GM12864 (cell line): ENCODE results near the gene ZNF142.

Experiments used
- DNase-seq: peaks from one replicate; pipeline ENCODE4 v3.0.0-alpha.2; 2011; ENCODE audit warnings: low read depth
- H3K4me3 ChIP-seq: 2 replicates; pipeline ENCODE4 v1.5.1; 2011; ENCODE audit warnings: mild to moderate bottlenecking, low read depth, low read length, control low read depth
- TF ChIP-seq, protein P1 (sequence below): IDR thresholded peaks from 2 replicates; pipeline ENCODE4 v1.5.1; 2011; ENCODE audit warnings: low read depth, mild to moderate bottlenecking, moderate library complexity, low read length, control low read depth, inconsistent platforms; ENCODE audit errors: missing control alignments

The ZNF142 gene

DNA sequence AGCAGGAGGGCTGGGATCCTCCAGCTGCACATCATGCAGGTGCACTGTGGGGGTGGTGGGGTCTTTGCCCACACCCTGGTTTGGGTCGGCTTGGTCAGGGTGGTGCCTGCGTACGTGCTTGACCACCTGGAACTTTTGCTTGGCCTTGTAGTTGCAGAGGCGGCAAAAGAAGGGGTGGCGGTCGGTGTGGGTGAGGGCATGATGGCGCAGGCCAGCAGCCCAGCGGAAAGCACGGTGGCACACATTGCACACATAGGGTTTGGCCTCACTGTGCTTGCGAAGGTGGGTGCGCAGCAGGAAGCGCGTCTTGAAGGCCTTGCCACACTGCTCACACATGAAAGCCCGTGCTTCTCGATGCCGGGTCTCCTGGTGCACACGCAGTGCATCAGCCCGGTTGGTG, 21.1 kb downstream of the ZNF142 start:
- no peak overlapping the region for H3K4me3 ChIP-seq
- TF ChIP-seq, protein P1, sequence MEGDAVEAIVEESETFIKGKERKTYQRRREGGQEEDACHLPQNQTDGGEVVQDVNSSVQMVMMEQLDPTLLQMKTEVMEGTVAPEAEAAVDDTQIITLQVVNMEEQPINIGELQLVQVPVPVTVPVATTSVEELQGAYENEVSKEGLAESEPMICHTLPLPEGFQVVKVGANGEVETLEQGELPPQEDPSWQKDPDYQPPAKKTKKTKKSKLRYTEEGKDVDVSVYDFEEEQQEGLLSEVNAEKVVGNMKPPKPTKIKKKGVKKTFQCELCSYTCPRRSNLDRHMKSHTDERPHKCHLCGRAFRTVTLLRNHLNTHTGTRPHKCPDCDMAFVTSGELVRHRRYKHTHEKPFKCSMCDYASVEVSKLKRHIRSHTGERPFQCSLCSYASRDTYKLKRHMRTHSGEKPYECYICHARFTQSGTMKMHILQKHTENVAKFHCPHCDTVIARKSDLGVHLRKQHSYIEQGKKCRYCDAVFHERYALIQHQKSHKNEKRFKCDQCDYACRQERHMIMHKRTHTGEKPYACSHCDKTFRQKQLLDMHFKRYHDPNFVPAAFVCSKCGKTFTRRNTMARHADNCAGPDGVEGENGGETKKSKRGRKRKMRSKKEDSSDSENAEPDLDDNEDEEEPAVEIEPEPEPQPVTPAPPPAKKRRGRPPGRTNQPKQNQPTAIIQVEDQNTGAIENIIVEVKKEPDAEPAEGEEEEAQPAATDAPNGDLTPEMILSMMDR, result no peak
- no peak for DNase-seq

GRCh38 chr2:218635719-218636118, 23.7 kb downstream of the ZNF142 start:
- H3K4me3 ChIP-seq, result no peak overlapping the region
- TF ChIP-seq, protein P1, result no peak
- DNase-seq, result no peak

DNA sequence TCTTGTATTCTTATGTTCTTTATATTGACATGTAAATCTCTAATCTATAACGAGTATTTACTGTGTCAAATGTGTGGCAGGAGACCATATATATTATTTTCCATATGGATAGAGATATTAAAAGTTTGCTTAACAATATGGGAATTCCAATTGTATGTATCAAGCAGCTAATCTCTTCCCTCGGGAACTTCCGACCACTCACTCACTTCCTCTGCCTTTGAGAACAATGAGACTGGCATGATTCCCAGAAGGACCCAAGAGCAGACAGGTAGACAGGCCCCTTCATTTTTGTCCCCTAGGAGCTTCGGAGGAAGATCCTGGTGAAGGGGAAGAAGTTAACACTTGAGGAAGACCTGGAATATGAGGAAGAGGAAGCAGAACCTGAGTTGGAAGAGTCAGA, 27.6 kb downstream of the ZNF142 start:
- TF ChIP-seq, protein P1, result no peak
- no peak for DNase-seq
- no peak overlapping the region for H3K4me3 ChIP-seq

GRCh38 chr2:218627939-218628338, 31.5 kb downstream of the ZNF142 start:
- TF ChIP-seq, protein P1, result no peak
- no peak overlapping the region for H3K4me3 ChIP-seq
- no peak for DNase-seq

DNA sequence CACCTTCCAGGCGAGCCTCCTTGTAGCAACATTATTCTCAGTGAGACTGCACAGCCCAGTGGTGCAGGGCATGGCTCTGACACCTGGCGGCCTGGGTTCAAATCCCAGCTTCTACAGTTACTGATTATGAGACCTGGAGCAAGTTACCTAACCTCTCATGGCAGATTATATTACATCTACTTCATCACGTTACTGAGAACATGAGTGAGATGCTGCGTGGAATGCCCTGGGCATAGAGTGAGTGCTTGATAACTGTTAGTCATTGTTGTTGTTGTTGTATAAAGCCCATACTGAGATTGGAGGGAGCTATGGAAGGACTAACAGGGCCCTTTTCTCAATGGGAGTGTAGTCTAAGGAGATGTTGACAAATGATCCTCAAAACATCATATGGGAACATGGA, 33.1 kb downstream of the ZNF142 start:
- no peak overlapping the region for H3K4me3 ChIP-seq
- no peak for DNase-seq
- TF ChIP-seq, protein P1, result no peak

- no peak overlapping the region for H3K4me3 ChIP-seq
- TF ChIP-seq, protein P1, result no peak
- no peak for DNase-seq
These were observed 36.1 kb downstream of the ZNF142 start for GRCh38 chr2:218623366-218623705.

DNA sequence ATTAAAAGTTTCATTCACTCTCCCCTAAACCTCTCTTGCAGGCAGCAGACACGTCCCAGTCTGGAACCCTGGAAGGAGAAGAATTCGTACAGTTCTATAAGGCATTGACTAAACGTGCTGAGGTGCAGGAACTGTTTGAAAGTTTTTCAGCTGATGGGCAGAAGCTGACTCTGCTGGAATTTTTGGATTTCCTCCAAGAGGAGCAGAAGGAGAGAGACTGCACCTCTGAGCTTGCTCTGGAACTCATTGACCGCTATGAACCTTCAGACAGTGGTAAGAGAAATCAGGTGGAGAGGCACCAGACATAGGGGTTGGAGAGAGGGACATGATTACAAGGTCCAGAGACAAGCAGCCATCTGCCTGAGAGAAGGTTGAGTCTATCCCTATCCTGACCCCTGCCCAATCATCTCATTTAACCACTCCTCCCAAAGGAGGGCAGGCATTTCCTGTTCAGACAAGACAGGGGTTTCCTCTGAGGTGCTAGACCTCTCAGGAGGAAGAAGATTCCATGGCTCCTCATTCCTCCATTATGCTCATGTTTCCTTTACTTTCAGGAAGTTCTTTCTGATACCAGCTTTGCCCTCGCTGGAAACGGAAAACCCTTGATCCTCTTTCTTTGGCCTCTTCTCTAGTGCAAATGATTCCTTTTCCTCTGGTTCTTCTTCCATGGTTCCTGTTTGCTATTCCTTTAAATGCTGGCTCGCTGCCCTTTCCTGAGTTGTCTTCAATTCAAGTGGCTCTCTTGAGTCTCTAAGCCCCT, 36.6 kb downstream of the ZNF142 start:
- H3K4me3 ChIP-seq, result no peak overlapping the region
- TF ChIP-seq, protein P1, result no peak
- no peak for DNase-seq
